Measurements from ENCODE around the gene DNAI2. TPM values are rescaled to one million over a fixed set of nuclear protein-coding genes. Genes with fewer than 3 reads are reported as not detected.
A peak's percentile ranks its signal among the peaks of the same experiment; 100 is the strongest.

DNAI2 gene
- total RNA-seq, 1 donor = not detected

DNA sequence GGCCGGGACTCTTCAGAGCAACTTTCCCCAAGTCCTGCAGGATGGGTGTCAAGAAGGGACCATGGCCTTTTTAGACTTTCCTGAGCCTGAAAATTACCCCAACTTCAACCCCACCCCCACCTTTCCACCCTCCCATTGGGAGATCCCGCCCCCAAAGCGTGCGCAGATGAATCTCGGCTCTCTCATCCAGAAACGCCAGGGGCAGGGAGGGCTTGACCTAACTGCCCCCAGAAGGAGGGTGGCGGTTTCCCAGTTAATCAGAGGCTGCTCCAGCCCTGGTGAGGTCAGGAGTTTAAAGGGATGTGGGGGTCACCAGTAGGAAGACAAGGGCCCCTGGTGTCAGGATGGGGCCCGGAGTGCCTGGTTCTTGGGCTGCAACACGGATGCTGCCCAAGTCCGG is 52.5 kb downstream of the DNAI2 start:
- H2AFZ ChIP-seq (ENCODE audit: low read length) = no peak overlapping the region
- H3K9me3 ChIP-seq (ENCODE audit: low read depth, low read length) = no peaks in the 10 kb centered on the region
- H4K20me1 ChIP-seq (ENCODE audit: insufficient read depth, low read length) = no peaks in the 10 kb centered on the region
- H3K4me1 ChIP-seq (ENCODE audit: insufficient read depth, low read length) = no peaks in the 10 kb centered on the region
- no peak overlapping the region for H3K27ac ChIP-seq (ENCODE audit: low read depth, low read length)
- no peak overlapping the region for H3K4me2 ChIP-seq (ENCODE audit: insufficient read depth, low read length)
- H3K4me3 ChIP-seq (ENCODE audit: insufficient read depth, low read length) = no peak overlapping the region
- TF ChIP-seq, protein P1, sequence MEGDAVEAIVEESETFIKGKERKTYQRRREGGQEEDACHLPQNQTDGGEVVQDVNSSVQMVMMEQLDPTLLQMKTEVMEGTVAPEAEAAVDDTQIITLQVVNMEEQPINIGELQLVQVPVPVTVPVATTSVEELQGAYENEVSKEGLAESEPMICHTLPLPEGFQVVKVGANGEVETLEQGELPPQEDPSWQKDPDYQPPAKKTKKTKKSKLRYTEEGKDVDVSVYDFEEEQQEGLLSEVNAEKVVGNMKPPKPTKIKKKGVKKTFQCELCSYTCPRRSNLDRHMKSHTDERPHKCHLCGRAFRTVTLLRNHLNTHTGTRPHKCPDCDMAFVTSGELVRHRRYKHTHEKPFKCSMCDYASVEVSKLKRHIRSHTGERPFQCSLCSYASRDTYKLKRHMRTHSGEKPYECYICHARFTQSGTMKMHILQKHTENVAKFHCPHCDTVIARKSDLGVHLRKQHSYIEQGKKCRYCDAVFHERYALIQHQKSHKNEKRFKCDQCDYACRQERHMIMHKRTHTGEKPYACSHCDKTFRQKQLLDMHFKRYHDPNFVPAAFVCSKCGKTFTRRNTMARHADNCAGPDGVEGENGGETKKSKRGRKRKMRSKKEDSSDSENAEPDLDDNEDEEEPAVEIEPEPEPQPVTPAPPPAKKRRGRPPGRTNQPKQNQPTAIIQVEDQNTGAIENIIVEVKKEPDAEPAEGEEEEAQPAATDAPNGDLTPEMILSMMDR (IDR thresholded peaks at IDR 0.05; ENCODE audit: extremely low read depth, low read depth, low read length) = no peak
- no peaks in the 10 kb centered on the region for H3K79me2 ChIP-seq (ENCODE audit: insufficient read depth, low read length)
- H3K27me3 ChIP-seq (ENCODE audit: insufficient read depth, low read length) = peaks cover 13% of the 10 kb centered on the region
- no peaks in the 10 kb centered on the region for H3K36me3 ChIP-seq (ENCODE audit: insufficient read depth, low read length)
- DNase-seq (ENCODE audit: insufficient read length, low spot score, missing footprints) = peak; percentile 79

- H4K20me1 ChIP-seq (ENCODE audit: insufficient read depth, low read length) = no peaks in the 10 kb centered on the region
- H3K4me1 ChIP-seq (ENCODE audit: insufficient read depth, low read length) = no peaks in the 10 kb centered on the region
- no peak overlapping the region for H3K4me2 ChIP-seq (ENCODE audit: insufficient read depth, low read length)
- H2AFZ ChIP-seq (ENCODE audit: low read length) = no peak overlapping the region
- TF ChIP-seq, protein P1 (IDR thresholded peaks at IDR 0.05; ENCODE audit: extremely low read depth, low read depth, low read length) = no peak
- no peak overlapping the region for H3K27ac ChIP-seq (ENCODE audit: low read depth, low read length)
- H3K79me2 ChIP-seq (ENCODE audit: insufficient read depth, low read length) = no peaks in the 10 kb centered on the region
- no peak for DNase-seq (ENCODE audit: insufficient read length, low spot score, missing footprints)
- H3K9me3 ChIP-seq (ENCODE audit: low read depth, low read length) = no peaks in the 10 kb centered on the region
- H3K4me3 ChIP-seq (ENCODE audit: insufficient read depth, low read length) = no peak overlapping the region
- no peaks in the 10 kb centered on the region for H3K36me3 ChIP-seq (ENCODE audit: insufficient read depth, low read length)
- H3K27me3 ChIP-seq (ENCODE audit: insufficient read depth, low read length) = peaks cover 13% of the 10 kb centered on the region
Measured at GRCh38 chr17:74328487-74328886, 54.5 kb downstream of the DNAI2 start.

GRCh38 chr17:74329378-74329777 is 55.3 kb downstream of the DNAI2 start:
- H3K79me2 ChIP-seq (ENCODE audit: insufficient read depth, low read length) = no peaks in the 10 kb centered on the region
- no peak for DNase-seq (ENCODE audit: insufficient read length, low spot score, missing footprints)
- no peaks in the 10 kb centered on the region for H3K36me3 ChIP-seq (ENCODE audit: insufficient read depth, low read length)
- no peak overlapping the region for H2AFZ ChIP-seq (ENCODE audit: low read length)
- no peak overlapping the region for H3K27ac ChIP-seq (ENCODE audit: low read depth, low read length)
- no peaks in the 10 kb centered on the region for H4K20me1 ChIP-seq (ENCODE audit: insufficient read depth, low read length)
- peaks cover 13% of the 10 kb centered on the region for H3K27me3 ChIP-seq (ENCODE audit: insufficient read depth, low read length)
- no peak overlapping the region for H3K4me2 ChIP-seq (ENCODE audit: insufficient read depth, low read length)
- TF ChIP-seq, protein P1 (IDR thresholded peaks at IDR 0.05; ENCODE audit: extremely low read depth, low read depth, low read length) = no peak
- H3K4me3 ChIP-seq (ENCODE audit: insufficient read depth, low read length) = no peak overlapping the region
- H3K9me3 ChIP-seq (ENCODE audit: low read depth, low read length) = no peaks in the 10 kb centered on the region
- no peaks in the 10 kb centered on the region for H3K4me1 ChIP-seq (ENCODE audit: insufficient read depth, low read length)

DNA sequence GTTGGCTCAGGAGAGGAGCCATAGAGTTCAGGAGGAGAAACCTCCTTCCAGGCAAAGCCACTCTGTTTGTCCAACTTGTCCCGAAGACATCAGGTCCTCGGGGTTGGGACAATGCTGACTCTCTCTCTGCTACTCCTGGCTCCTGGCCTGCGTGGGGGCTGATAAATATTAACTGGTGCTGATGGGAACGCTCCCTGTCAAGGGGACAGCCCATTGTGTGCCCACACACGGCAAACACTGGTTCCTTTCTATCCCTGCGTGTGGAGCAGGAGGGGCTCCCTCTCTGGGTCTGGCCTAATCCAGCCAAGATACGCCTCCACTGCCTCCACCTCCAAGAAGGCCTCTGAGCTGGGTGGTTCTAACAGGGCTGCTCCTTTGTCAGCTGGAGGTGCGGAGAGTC is 56.4 kb downstream of the DNAI2 start:
- Histone ChIP-seq H3K27me3 (ENCODE audit: insufficient read depth, low read length) (peaks cover 8% of the 10 kb centered on the region), H3K4me2 (ENCODE audit: insufficient read depth, low read length) (no peak overlapping the region), H3K27ac (ENCODE audit: low read depth, low read length) (no peak overlapping the region), H4K20me1 (ENCODE audit: insufficient read depth, low read length) (no peaks in the 10 kb centered on the region), H2AFZ (ENCODE audit: low read length) (no peak overlapping the region), H3K4me3 (ENCODE audit: insufficient read depth, low read length) (no peak overlapping the region), H3K4me1 (ENCODE audit: insufficient read depth, low read length) (no peaks in the 10 kb centered on the region), H3K36me3 (ENCODE audit: insufficient read depth, low read length) (no peaks in the 10 kb centered on the region), H3K9me3 (ENCODE audit: low read depth, low read length) (no peaks in the 10 kb centered on the region), H3K79me2 (ENCODE audit: insufficient read depth, low read length) (no peaks in the 10 kb centered on the region)
- DNase-seq (ENCODE audit: insufficient read length, low spot score, missing footprints) = no peak
- TF ChIP-seq, protein P1 (IDR thresholded peaks at IDR 0.05; ENCODE audit: extremely low read depth, low read depth, low read length) = no peak
